ENCODE measurements around the gene PLOD2. TPM values are rescaled to one million over a fixed set of nuclear protein-coding genes. Genes with fewer than 3 reads are reported as not detected.

Gene PLOD2
- total RNA-seq, 1 donor from 2014 or later = 117 TPM

DNA sequence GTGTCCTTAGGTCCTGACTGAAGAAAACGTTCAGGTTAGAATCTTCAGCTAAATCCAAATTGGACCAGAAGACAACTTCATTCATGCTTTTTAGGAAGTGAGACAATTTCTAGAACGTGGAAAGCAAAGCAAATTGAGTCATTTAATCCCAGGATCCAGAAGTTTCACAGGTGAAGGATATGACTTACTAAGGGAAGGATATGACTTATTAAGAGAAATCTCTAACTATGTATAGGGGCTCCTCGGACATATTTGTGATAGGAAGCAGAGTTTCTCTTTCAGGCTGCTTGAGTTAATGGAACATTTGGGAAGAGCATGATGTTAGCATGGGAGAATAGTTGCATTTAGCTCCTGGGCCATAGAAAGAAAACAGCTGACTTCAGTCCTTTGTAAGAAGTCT, 16.1 kb upstream of the PLOD2 start:
- Histone ChIP-seq H3K4me3 (ENCODE audit: insufficient read depth, low read depth, low read length) (no peak overlapping the region), H3K4me2 (ENCODE audit: low read length) (peak overlapping the region; percentile 11), H3K9me3 (ENCODE audit: insufficient read depth, low read depth, low read length) (no peaks in the 10 kb centered on the region), H4K20me1 (ENCODE audit: insufficient read depth, low read length) (no peaks in the 10 kb centered on the region), H3K36me3 (ENCODE audit: insufficient read depth, low read length) (no peaks in the 10 kb centered on the region), H3K9ac (ENCODE audit: low read length) (no peak overlapping the region), H2AFZ (ENCODE audit: low read depth, low read length) (peak overlapping the region; percentile 1), H3K79me2 (ENCODE audit: insufficient read depth, low read length) (no peaks in the 10 kb centered on the region), H3K4me1 (ENCODE audit: insufficient read depth, low read length) (peaks cover 12% of the 10 kb centered on the region), H3K27ac (ENCODE audit: low read depth, low read length) (no peak overlapping the region), H3K27me3 (ENCODE audit: insufficient read depth, low read length) (no peaks in the 10 kb centered on the region)
- no peak for DNase-seq (ENCODE audit: low read depth)
- no peak for TF ChIP-seq EZH2 (IDR thresholded peaks at IDR 0.05; ENCODE audit: insufficient read depth, low read length)
- TF ChIP-seq, protein P1, sequence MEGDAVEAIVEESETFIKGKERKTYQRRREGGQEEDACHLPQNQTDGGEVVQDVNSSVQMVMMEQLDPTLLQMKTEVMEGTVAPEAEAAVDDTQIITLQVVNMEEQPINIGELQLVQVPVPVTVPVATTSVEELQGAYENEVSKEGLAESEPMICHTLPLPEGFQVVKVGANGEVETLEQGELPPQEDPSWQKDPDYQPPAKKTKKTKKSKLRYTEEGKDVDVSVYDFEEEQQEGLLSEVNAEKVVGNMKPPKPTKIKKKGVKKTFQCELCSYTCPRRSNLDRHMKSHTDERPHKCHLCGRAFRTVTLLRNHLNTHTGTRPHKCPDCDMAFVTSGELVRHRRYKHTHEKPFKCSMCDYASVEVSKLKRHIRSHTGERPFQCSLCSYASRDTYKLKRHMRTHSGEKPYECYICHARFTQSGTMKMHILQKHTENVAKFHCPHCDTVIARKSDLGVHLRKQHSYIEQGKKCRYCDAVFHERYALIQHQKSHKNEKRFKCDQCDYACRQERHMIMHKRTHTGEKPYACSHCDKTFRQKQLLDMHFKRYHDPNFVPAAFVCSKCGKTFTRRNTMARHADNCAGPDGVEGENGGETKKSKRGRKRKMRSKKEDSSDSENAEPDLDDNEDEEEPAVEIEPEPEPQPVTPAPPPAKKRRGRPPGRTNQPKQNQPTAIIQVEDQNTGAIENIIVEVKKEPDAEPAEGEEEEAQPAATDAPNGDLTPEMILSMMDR (IDR thresholded peaks at IDR 0.05; ENCODE audit: insufficient read depth, low read depth, low read length) = no peak
- Mint-ChIP-seq H3K4me1 (ENCODE audit: low read depth, unreplicated experiment) (no peaks in the 10 kb centered on the region), H3K36me3 (ENCODE audit: low read depth, unreplicated experiment) (no peaks in the 10 kb centered on the region), H3K9me3 (ENCODE audit: unreplicated experiment) (no peaks in the 10 kb centered on the region), H3K27ac (ENCODE audit: unreplicated experiment) (no peak overlapping the region), H3K4me3 (ENCODE audit: unreplicated experiment) (no peak overlapping the region), H3K27me3 (ENCODE audit: low read depth, unreplicated experiment) (no peaks in the 10 kb centered on the region)
- FAIRE-seq = no peak

DNA sequence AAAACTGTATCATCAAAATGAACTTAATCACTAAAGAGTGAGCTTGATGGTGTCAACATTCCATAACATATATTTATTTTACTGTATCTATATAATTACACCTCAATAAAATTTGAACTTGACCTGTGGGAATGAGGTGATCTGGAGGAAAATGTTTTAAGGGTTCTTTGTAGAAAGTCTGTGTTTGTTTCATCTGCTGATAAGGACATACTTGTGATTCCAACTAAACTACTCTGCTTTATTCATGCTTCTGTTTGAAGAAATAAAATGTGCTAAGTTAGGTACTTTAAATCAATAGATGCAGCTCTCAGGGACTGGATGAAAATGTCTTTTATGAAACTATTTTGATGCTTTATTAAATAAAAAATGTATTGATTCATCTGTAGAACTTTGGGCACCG, 11.6 kb upstream of the PLOD2 start:
- H3K9me3 ChIP-seq (ENCODE audit: insufficient read depth, low read depth, low read length) = no peaks in the 10 kb centered on the region
- H3K27ac Mint-ChIP-seq (ENCODE audit: unreplicated experiment) = no peak overlapping the region
- H3K36me3 ChIP-seq (ENCODE audit: insufficient read depth, low read length) = no peaks in the 10 kb centered on the region
- H3K9me3 Mint-ChIP-seq (ENCODE audit: unreplicated experiment) = no peaks in the 10 kb centered on the region
- no peaks in the 10 kb centered on the region for H3K36me3 Mint-ChIP-seq (ENCODE audit: low read depth, unreplicated experiment)
- no peaks in the 10 kb centered on the region for H3K27me3 Mint-ChIP-seq (ENCODE audit: low read depth, unreplicated experiment)
- H3K27ac ChIP-seq (ENCODE audit: low read depth, low read length) = no peak overlapping the region
- no peak overlapping the region for H2AFZ ChIP-seq (ENCODE audit: low read depth, low read length)
- no peak overlapping the region for H3K4me2 ChIP-seq (ENCODE audit: low read length)
- H3K4me1 Mint-ChIP-seq (ENCODE audit: low read depth, unreplicated experiment) = no peaks in the 10 kb centered on the region
- H3K9ac ChIP-seq (ENCODE audit: low read length) = no peak overlapping the region
- H3K79me2 ChIP-seq (ENCODE audit: insufficient read depth, low read length) = no peaks in the 10 kb centered on the region
- no peaks in the 10 kb centered on the region for H4K20me1 ChIP-seq (ENCODE audit: insufficient read depth, low read length)
- no peak overlapping the region for H3K4me3 Mint-ChIP-seq (ENCODE audit: unreplicated experiment)
- no peak for FAIRE-seq
- H3K4me3 ChIP-seq (ENCODE audit: insufficient read depth, low read depth, low read length) = no peak overlapping the region
- H3K27me3 ChIP-seq (ENCODE audit: insufficient read depth, low read length) = no peaks in the 10 kb centered on the region
- TF ChIP-seq EZH2 (IDR thresholded peaks at IDR 0.05; ENCODE audit: insufficient read depth, low read length) = no peak
- TF ChIP-seq, protein P1 (IDR thresholded peaks at IDR 0.05; ENCODE audit: insufficient read depth, low read depth, low read length) = no peak
- DNase-seq (ENCODE audit: low read depth) = no peak
- peaks cover 9% of the 10 kb centered on the region for H3K4me1 ChIP-seq (ENCODE audit: insufficient read depth, low read length)

DNA sequence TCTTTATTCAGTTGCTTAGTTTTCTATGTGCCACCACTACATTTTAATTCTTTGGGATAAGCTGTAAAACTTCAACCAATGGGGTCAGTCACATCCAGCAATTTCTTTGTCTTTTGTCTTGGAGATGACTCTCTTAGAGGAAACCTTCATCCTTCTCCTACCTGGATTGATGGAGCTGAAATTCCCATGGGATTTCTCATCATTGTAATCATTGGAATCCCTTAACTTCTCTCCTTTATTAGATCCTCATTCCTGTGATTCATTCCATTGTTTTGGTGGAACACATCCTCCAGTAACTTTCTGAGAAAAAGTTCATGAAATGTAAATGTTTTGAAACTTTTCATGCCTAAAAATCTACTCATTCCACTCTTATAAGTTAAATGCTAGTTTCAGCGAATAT, 9.6 kb upstream of the PLOD2 start:
- H3K9me3 Mint-ChIP-seq (ENCODE audit: unreplicated experiment) = no peaks in the 10 kb centered on the region
- Histone ChIP-seq H3K4me3 (ENCODE audit: insufficient read depth, low read depth, low read length) (no peak overlapping the region), H3K27ac (ENCODE audit: low read depth, low read length) (no peak overlapping the region), H3K27me3 (ENCODE audit: insufficient read depth, low read length) (no peaks in the 10 kb centered on the region), H3K4me1 (ENCODE audit: insufficient read depth, low read length) (peaks cover 19% of the 10 kb centered on the region), H3K9ac (ENCODE audit: low read length) (no peak overlapping the region), H3K79me2 (ENCODE audit: insufficient read depth, low read length) (no peaks in the 10 kb centered on the region), H3K36me3 (ENCODE audit: insufficient read depth, low read length) (no peaks in the 10 kb centered on the region), H3K9me3 (ENCODE audit: insufficient read depth, low read depth, low read length) (no peaks in the 10 kb centered on the region), H4K20me1 (ENCODE audit: insufficient read depth, low read length) (no peaks in the 10 kb centered on the region), H2AFZ (ENCODE audit: low read depth, low read length) (no peak overlapping the region), H3K4me2 (ENCODE audit: low read length) (no peak overlapping the region)
- no peaks in the 10 kb centered on the region for H3K36me3 Mint-ChIP-seq (ENCODE audit: low read depth, unreplicated experiment)
- FAIRE-seq (no peak), DNase-seq (ENCODE audit: low read depth) (no peak)
- H3K4me3 Mint-ChIP-seq (ENCODE audit: unreplicated experiment) = no peak overlapping the region
- peaks cover 11% of the 10 kb centered on the region for H3K4me1 Mint-ChIP-seq (ENCODE audit: low read depth, unreplicated experiment)
- no peaks in the 10 kb centered on the region for H3K27me3 Mint-ChIP-seq (ENCODE audit: low read depth, unreplicated experiment)
- H3K27ac Mint-ChIP-seq (ENCODE audit: unreplicated experiment) = no peak overlapping the region
- TF ChIP-seq, protein P1 (IDR thresholded peaks at IDR 0.05; ENCODE audit: insufficient read depth, low read depth, low read length) = no peak
- no peak for TF ChIP-seq EZH2 (IDR thresholded peaks at IDR 0.05; ENCODE audit: insufficient read depth, low read length)

Measured in astrocyte (in vitro differentiated cells and primary cell).